SK-N-SH treated with all-trans-retinoic acid at 6 μM for 48 hours (cell line): Measurements from ENCODE around the gene PLXNC1.

Experiments used
- ATAC-seq: fragments of 200-7000 bp; cut with Tn5 transposase; 3 replicates; pipeline ENCODE4 v1.9.1; 2020; ENCODE audit warnings: mild to moderate bottlenecking, moderate library complexity
- ARNTL ChIP-seq: fragments of 450-650 bp; formaldehyde crosslinking; IDR thresholded peaks from 2 replicates; pipeline ENCODE4 v1.5.0; 2020; ENCODE audit warnings: low read depth, mild to moderate bottlenecking, moderate library complexity, borderline replicate concordance
- BACH2 ChIP-seq: fragments of 250-450 bp; sonication (Bioruptor Pico); IDR thresholded peaks from 2 replicates; pipeline ENCODE4 v1.9.0; 2021; ENCODE audit warnings: mild to moderate bottlenecking, borderline replicate concordance
- CSDC2 ChIP-seq: fragments of 250-450 bp; sonication (Bioruptor Pico); IDR thresholded peaks from 2 replicates; pipeline ENCODE4 v1.5.0; 2020; ENCODE audit warnings: mild to moderate bottlenecking, moderate library complexity
- CSRNP3 ChIP-seq: fragments of 250-450 bp; sonication (Bioruptor Pico); IDR thresholded peaks from 2 replicates; pipeline ENCODE4 v1.5.1; 2021; ENCODE audit warnings: mild to moderate bottlenecking, moderate library complexity
- ESRRG ChIP-seq: fragments of 250-450 bp; sonication (Bioruptor Pico); IDR thresholded peaks from 2 replicates; pipeline ENCODE4 v1.6.1; 2021; ENCODE audit warnings: mild to moderate bottlenecking
- ISL1 ChIP-seq: fragments of 250-450 bp; sonication (Bioruptor Pico); IDR thresholded peaks from 2 replicates; pipeline ENCODE4 v2.1.2; 2022; ENCODE audit warnings: mild to moderate bottlenecking, moderate library complexity
- OSR1 ChIP-seq: fragments of 250-450 bp; sonication (Bioruptor Pico); IDR thresholded peaks from 2 replicates; pipeline ENCODE4 v1.8.0; 2022; ENCODE audit warnings: moderate library complexity, mild to moderate bottlenecking, inconsistent platforms
- PATZ1 ChIP-seq: fragments of 250-450 bp; sonication (Bioruptor Pico); IDR thresholded peaks from 2 replicates; pipeline ENCODE4 v1.8.0; 2020; ENCODE audit warnings: mild to moderate bottlenecking, moderate library complexity, borderline replicate concordance
- PPARA ChIP-seq: fragments of 250-450 bp; sonication (Bioruptor Pico); IDR thresholded peaks from 2 replicates; pipeline ENCODE4 v1.5.0; 2020; ENCODE audit warnings: mild to moderate bottlenecking, borderline replicate concordance
- RARB ChIP-seq: fragments of 250-450 bp; sonication (Bioruptor Pico); IDR thresholded peaks from 2 replicates; pipeline ENCODE4 v1.8.0; 2021; ENCODE audit warnings: mild to moderate bottlenecking, moderate library complexity
- SNAI2 ChIP-seq: fragments of 250-450 bp; sonication (Bioruptor Pico); IDR thresholded peaks from 2 replicates; pipeline ENCODE4 v1.5.0; 2020; ENCODE audit warnings: mild to moderate bottlenecking, moderate library complexity
- TOX ChIP-seq: fragments of 250-450 bp; sonication (Bioruptor Pico); IDR thresholded peaks from 2 replicates; pipeline ENCODE4 v1.8.0; 2021; ENCODE audit warnings: mild to moderate bottlenecking, moderate library complexity, borderline replicate concordance
- ZC3H10 ChIP-seq: fragments of 250-450 bp; sonication (Bioruptor Pico); IDR thresholded peaks from 2 replicates; pipeline ENCODE4 v1.5.1; 2021; ENCODE audit warnings: mild to moderate bottlenecking, moderate library complexity
- ZFP3 ChIP-seq: fragments of 250-450 bp; sonication (Bioruptor Pico); IDR thresholded peaks from 2 replicates; pipeline ENCODE4 v1.5.0; 2020; ENCODE audit warnings: mild to moderate bottlenecking, moderate library complexity
- ZFP30 ChIP-seq: fragments of 450-650 bp; formaldehyde crosslinking; IDR thresholded peaks from 2 replicates; pipeline ENCODE4 v1.5.0; 2022; ENCODE audit warnings: mild to moderate bottlenecking, moderate library complexity
- ZNF565 ChIP-seq: fragments of 450-650 bp; formaldehyde crosslinking; conservative IDR thresholded peaks from 2 replicates; pipeline ENCODE4 v1.5.0; 2020; ENCODE audit warnings: low read depth, mild to moderate bottlenecking, moderate library complexity
- ZNF70 ChIP-seq: fragments of 450-650 bp; formaldehyde crosslinking; IDR thresholded peaks from 2 replicates; pipeline ENCODE4 v1.5.0; 2020; ENCODE audit warnings: mild to moderate bottlenecking, moderate library complexity
- ZNF8 ChIP-seq: fragments of 450-650 bp; formaldehyde crosslinking; IDR thresholded peaks from 2 replicates; pipeline ENCODE4 v1.5.0; 2020; ENCODE audit warnings: mild to moderate bottlenecking, moderate library complexity
- TF ChIP-seq, protein P1 (sequence below): fragments of 250-450 bp; sonication (Bioruptor Pico); IDR thresholded peaks from 2 replicates; pipeline ENCODE4 v1.5.1; 2020; ENCODE audit warnings: low read depth, mild to moderate bottlenecking, moderate library complexity
- TF ChIP-seq, protein P2 (sequence below): fragments of 250-450 bp; sonication (Bioruptor Pico); IDR thresholded peaks from 2 replicates; pipeline ENCODE4 v1.8.0; 2021; ENCODE audit warnings: low read depth, mild to moderate bottlenecking, moderate library complexity, borderline replicate concordance
- TF ChIP-seq, protein P3 (sequence below): fragments of 250-450 bp; sonication (Bioruptor Pico); IDR thresholded peaks from 2 replicates; pipeline ENCODE4 v1.5.0; 2020; ENCODE audit warnings: mild to moderate bottlenecking, moderate library complexity

The PLXNC1 gene

GRCh38 chr12:94122591-94122990 lies 25.8 kb upstream of the PLXNC1 start:
- ATAC-seq, result no peak
- TF ChIP-seq CSRNP3, result no peak
- no peak for TF ChIP-seq ZFP3 (CRISPR knock-in tag)
- no peak for TF ChIP-seq TOX (CRISPR knock-in tag)
- TF ChIP-seq, protein P1, sequence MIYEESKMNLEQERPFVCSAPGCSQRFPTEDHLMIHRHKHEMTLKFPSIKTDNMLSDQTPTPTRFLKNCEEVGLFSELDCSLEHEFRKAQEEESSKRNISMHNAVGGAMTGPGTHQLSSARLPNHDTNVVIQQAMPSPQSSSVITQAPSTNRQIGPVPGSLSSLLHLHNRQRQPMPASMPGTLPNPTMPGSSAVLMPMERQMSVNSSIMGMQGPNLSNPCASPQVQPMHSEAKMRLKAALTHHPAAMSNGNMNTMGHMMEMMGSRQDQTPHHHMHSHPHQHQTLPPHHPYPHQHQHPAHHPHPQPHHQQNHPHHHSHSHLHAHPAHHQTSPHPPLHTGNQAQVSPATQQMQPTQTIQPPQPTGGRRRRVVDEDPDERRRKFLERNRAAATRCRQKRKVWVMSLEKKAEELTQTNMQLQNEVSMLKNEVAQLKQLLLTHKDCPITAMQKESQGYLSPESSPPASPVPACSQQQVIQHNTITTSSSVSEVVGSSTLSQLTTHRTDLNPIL (CRISPR knock-in tag), result no peak
- TF ChIP-seq ARNTL (CRISPR knock-in tag), result no peak
- TF ChIP-seq ZNF70 (CRISPR knock-in tag), result no peak
- TF ChIP-seq RARB (CRISPR knock-in tag), result no peak
- no peak for TF ChIP-seq PPARA (CRISPR knock-in tag)
- TF ChIP-seq OSR1 (CRISPR knock-in tag), result no peak
- TF ChIP-seq SNAI2 (CRISPR knock-in tag), result no peak
- no peak for TF ChIP-seq ZNF565
- no peak for TF ChIP-seq CSDC2 (CRISPR knock-in tag)
- TF ChIP-seq ESRRG (CRISPR knock-in tag), result no peak
- TF ChIP-seq ZC3H10 (CRISPR knock-in tag), result no peak

DNA sequence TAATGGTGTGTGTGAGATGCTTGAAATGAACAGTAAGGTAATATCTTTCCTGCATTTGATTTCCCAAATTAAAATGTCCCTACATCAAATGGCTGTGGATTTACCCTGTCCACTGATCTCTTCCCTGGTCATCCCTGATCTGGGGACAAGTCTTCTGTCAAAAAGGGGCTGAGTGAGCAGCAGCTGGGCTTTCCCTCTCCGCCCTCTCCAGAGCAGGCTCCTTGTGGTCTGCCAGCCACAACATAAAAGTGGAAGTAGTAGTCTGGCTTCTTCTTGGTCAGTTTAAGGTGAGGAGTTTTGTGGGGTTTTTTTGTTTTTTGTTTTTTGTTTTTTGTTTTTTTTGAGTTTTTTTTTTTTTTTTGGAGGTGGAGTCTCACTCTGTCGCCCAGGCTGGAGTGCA lies 25.2 kb upstream of the PLXNC1 start:
- no peak for TF ChIP-seq OSR1 (CRISPR knock-in tag)
- TF ChIP-seq ZNF70 (CRISPR knock-in tag), result no peak
- TF ChIP-seq CSRNP3, result no peak
- TF ChIP-seq ZNF8 (CRISPR knock-in tag), result no peak
- no peak for TF ChIP-seq CSDC2 (CRISPR knock-in tag)
- TF ChIP-seq, protein P1 (CRISPR knock-in tag), result no peak
- no peak for TF ChIP-seq RARB (CRISPR knock-in tag)
- no peak for TF ChIP-seq ARNTL (CRISPR knock-in tag)
- no peak for TF ChIP-seq SNAI2 (CRISPR knock-in tag)
- no peak for TF ChIP-seq TOX (CRISPR knock-in tag)
- TF ChIP-seq ISL1 (CRISPR knock-in tag), result no peak
- TF ChIP-seq, protein P2, sequence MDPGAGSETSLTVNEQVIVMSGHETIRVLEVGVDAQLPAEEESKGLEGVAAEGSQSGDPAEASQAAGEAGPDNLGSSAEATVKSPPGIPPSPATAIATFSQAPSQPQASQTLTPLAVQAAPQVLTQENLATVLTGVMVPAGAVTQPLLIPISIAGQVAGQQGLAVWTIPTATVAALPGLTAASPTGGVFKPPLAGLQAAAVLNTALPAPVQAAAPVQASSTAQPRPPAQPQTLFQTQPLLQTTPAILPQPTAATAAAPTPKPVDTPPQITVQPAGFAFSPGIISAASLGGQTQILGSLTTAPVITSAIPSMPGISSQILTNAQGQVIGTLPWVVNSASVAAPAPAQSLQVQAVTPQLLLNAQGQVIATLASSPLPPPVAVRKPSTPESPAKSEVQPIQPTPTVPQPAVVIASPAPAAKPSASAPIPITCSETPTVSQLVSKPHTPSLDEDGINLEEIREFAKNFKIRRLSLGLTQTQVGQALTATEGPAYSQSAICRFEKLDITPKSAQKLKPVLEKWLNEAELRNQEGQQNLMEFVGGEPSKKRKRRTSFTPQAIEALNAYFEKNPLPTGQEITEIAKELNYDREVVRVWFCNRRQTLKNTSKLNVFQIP (CRISPR knock-in tag), result no peak
- TF ChIP-seq, protein P3, sequence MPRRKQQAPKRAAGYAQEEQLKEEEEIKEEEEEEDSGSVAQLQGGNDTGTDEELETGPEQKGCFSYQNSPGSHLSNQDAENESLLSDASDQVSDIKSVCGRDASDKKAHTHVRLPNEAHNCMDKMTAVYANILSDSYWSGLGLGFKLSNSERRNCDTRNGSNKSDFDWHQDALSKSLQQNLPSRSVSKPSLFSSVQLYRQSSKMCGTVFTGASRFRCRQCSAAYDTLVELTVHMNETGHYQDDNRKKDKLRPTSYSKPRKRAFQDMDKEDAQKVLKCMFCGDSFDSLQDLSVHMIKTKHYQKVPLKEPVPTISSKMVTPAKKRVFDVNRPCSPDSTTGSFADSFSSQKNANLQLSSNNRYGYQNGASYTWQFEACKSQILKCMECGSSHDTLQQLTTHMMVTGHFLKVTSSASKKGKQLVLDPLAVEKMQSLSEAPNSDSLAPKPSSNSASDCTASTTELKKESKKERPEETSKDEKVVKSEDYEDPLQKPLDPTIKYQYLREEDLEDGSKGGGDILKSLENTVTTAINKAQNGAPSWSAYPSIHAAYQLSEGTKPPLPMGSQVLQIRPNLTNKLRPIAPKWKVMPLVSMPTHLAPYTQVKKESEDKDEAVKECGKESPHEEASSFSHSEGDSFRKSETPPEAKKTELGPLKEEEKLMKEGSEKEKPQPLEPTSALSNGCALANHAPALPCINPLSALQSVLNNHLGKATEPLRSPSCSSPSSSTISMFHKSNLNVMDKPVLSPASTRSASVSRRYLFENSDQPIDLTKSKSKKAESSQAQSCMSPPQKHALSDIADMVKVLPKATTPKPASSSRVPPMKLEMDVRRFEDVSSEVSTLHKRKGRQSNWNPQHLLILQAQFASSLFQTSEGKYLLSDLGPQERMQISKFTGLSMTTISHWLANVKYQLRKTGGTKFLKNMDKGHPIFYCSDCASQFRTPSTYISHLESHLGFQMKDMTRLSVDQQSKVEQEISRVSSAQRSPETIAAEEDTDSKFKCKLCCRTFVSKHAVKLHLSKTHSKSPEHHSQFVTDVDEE (CRISPR knock-in tag), result no peak
- TF ChIP-seq PPARA (CRISPR knock-in tag), result no peak
- TF ChIP-seq PATZ1 (CRISPR knock-in tag), result no peak
- TF ChIP-seq ZFP30 (CRISPR knock-in tag), result no peak
- no peak for TF ChIP-seq BACH2 (CRISPR knock-in tag)
- no peak for TF ChIP-seq ZC3H10 (CRISPR knock-in tag)
- no peak for ATAC-seq
